IMR-90 (cell line): ENCODE measurements around the gene C6orf47. TPM values are rescaled to one million over a fixed set of nuclear protein-coding genes. Genes with fewer than 3 reads are reported as not detected.

Experiments
- ATAC-seq: fragments of 200-7000 bp; cut with Tn5 transposase; 2 replicates; pipeline ENCODE4 v1.9.1; 2020; ENCODE audit warnings: low read depth, mild to moderate bottlenecking, moderate library complexity
- BruUV-seq: library from RNA; stranded (reverse); fragments of 400-500 nt; replicated peaks from 2 replicates; lab custom pipeline; 2021; lab: Mats Ljungman, UMichigan
- CTCF ChIA-PET: fragments of 300-600 bp; formaldehyde crosslinking; extraction: SDS; loops from one replicate; lab custom pipeline; 2021; ENCODE audit warnings: antibody characterized with exemption; lab: Yijun Ruan, JAX
- POLR2A ChIA-PET: fragments of 300-600 bp; sonication (Branson Sonifier 250); formaldehyde crosslinking; loops from one replicate; lab custom pipeline; 2022; ENCODE audit warnings: antibody characterized with exemption; ENCODE audit not compliant: unreplicated experiment; lab: Charles Lee
- DNase-seq: peaks from one replicate; pipeline ENCODE4 v3.0.0; 2013
- H2AFZ ChIP-seq: replicated peaks from 2 replicates; pipeline ENCODE3; 2013; ENCODE audit warnings: low read length, mild to moderate bottlenecking; ENCODE audit not compliant: poor library complexity
- H2AK5ac ChIP-seq: 2 replicates; pipeline ENCODE4 v1.6.1; 2013; ENCODE audit warnings: low read depth, low read length, inconsistent platforms
- H2AK9ac ChIP-seq: replicated peaks from 2 replicates; pipeline ENCODE3; 2013; ENCODE audit warnings: mild to moderate bottlenecking, low read depth, low read length, moderate library complexity; ENCODE audit not compliant: poor library complexity
- H2BK120ac ChIP-seq: 2 replicates; pipeline ENCODE4 v1.6.1; 2013; ENCODE audit warnings: low read depth, low read length, inconsistent platforms
- H2BK15ac ChIP-seq: 3 replicates; pipeline ENCODE4 v1.6.1; 2013; ENCODE audit warnings: low read depth, low read length, inconsistent platforms
- H2BK20ac ChIP-seq: 2 replicates; pipeline ENCODE4 v1.6.1; 2013; ENCODE audit warnings: low read depth, mild to moderate bottlenecking, inconsistent platforms, low read length, moderate library complexity
- H2BK5ac ChIP-seq: 2 replicates; pipeline ENCODE4 v1.6.1; 2013; ENCODE audit warnings: mild to moderate bottlenecking, low read depth, low read length, inconsistent platforms; ENCODE audit not compliant: poor library complexity, severe bottlenecking
- H3K14ac ChIP-seq: replicated peaks from 2 replicates; pipeline ENCODE4 v1.6.1; 2013; ENCODE audit warnings: low read depth, low read length, inconsistent platforms
- H3K18ac ChIP-seq: 2 replicates; pipeline ENCODE4 v1.6.1; 2013; ENCODE audit warnings: low read depth, low read length, control low read depth
- H3K23ac ChIP-seq: 2 replicates; pipeline ENCODE4 v1.6.1; 2013; ENCODE audit warnings: low read depth, low read length, inconsistent platforms
- H3K27ac ChIP-seq: 2 replicates; pipeline ENCODE4 v1.5.1; 2013; ENCODE audit warnings: mild to moderate bottlenecking, control low read depth, low read length; ENCODE audit not compliant: insufficient read depth
- H3K27me3 ChIP-seq: 2 replicates; pipeline ENCODE4 v1.6.1; 2013; ENCODE audit warnings: low read length; ENCODE audit not compliant: control insufficient read depth, insufficient read depth
- H3K36me3 ChIP-seq: 2 replicates; pipeline ENCODE4 v1.6.1; 2013; ENCODE audit warnings: low read length, mixed read lengths; ENCODE audit not compliant: control insufficient read depth, insufficient read depth
- H3K4ac ChIP-seq: 2 replicates; pipeline ENCODE4 v1.6.1; 2013; ENCODE audit warnings: low read depth, low read length, inconsistent platforms
- H3K4me1 ChIP-seq: 2 replicates; pipeline ENCODE4 v1.6.1; 2013; ENCODE audit warnings: low read length, mixed read lengths; ENCODE audit not compliant: control insufficient read depth, insufficient read depth
- H3K4me2 ChIP-seq: 2 replicates; pipeline ENCODE4 v1.6.1; 2013; ENCODE audit warnings: low read depth, mild to moderate bottlenecking, control low read depth, low read length, moderate library complexity
- H3K4me3 ChIP-seq: 2 replicates; pipeline ENCODE4 v1.5.1; 2013; ENCODE audit warnings: low read depth, mild to moderate bottlenecking, control low read depth, low read length, moderate library complexity; ENCODE audit not compliant: insufficient read depth
- H3K56ac ChIP-seq: 2 replicates; pipeline ENCODE4 v1.6.1; 2013; ENCODE audit warnings: low read length, inconsistent platforms; ENCODE audit not compliant: insufficient read depth; ENCODE audit errors: extremely low read depth
- H3K79me1 ChIP-seq, 2 experiments: 2 replicates each; pipeline ENCODE4 v1.6.1; 2013; ENCODE audit warnings: low read length in 2 of 2, inconsistent platforms in 1 of 2, low read depth in 1 of 2
- H3K9ac ChIP-seq: 2 replicates; pipeline ENCODE4 v1.6.1; 2013; ENCODE audit warnings: low read depth, low read length, control low read depth
- H3K9me1 ChIP-seq: 2 replicates; pipeline ENCODE4 v1.6.1; 2013; ENCODE audit warnings: low read length, inconsistent platforms; ENCODE audit not compliant: insufficient read depth
- H3K9me3 ChIP-seq: 2 replicates; pipeline ENCODE4 v1.6.1; 2013; ENCODE audit warnings: low read length; ENCODE audit not compliant: control insufficient read depth, insufficient read depth
- H4K20me1 ChIP-seq: 2 replicates; pipeline ENCODE4 v1.6.1; 2013; ENCODE audit warnings: low read length, inconsistent platforms; ENCODE audit not compliant: insufficient read depth
- H4K5ac ChIP-seq: 2 replicates; pipeline ENCODE4 v1.6.1; 2013; ENCODE audit warnings: mild to moderate bottlenecking, low read depth, low read length, control low read depth
- H4K8ac ChIP-seq, 2 experiments: 2 replicates each; pipeline ENCODE4 v1.6.1; 2013; ENCODE audit warnings: low read depth in 2 of 2, low read length in 2 of 2, control low read depth in 1 of 2, inconsistent platforms in 1 of 2
- H4K91ac ChIP-seq: 2 replicates; pipeline ENCODE4 v1.6.1; 2013; ENCODE audit warnings: low read depth, low read length, inconsistent platforms; ENCODE audit not compliant: insufficient read depth
- BHLHE40 ChIP-seq: fragments of 150-350 bp; IDR thresholded peaks from 2 replicates; pipeline ENCODE4 v1.6.1; 2016; ENCODE audit warnings: mild to moderate bottlenecking, low read depth, low read length
- CEBPB ChIP-seq: IDR thresholded peaks from 2 replicates; pipeline ENCODE4 v1.6.1; 2012; ENCODE audit warnings: low read depth, low read length, improper control_type of control experiment
- MAZ ChIP-seq: IDR thresholded peaks from 2 replicates; pipeline ENCODE4 v1.6.1; 2012; ENCODE audit warnings: low read depth, mild to moderate bottlenecking, low read length, improper control_type of control experiment, moderate library complexity, borderline replicate concordance
- MXI1 ChIP-seq: IDR thresholded peaks from 2 replicates; pipeline ENCODE4 v1.6.1; 2012; ENCODE audit warnings: low read depth, mild to moderate bottlenecking, low read length, moderate library complexity, borderline replicate concordance
- whole genome bisulfite sequencing, 2 experiments: methylation state at CpG; one replicate each; pipeline versions ENCODE4 v1.1.5 to v1.1.7; 2013; ENCODE audit warnings: missing lambda C conversion rate in 2 of 2; ENCODE audit not compliant: insufficient read length in 1 of 2; ENCODE audit errors: extremely low coverage in 2 of 2; 5-methylcytosine and 5-hydroxymethylcytosine counted together
- dilution Hi-C: fragments of 300-500 bp; cut with HindIII; formaldehyde crosslinking; loops from one replicate; pipeline ENCODE4 v1.14.3; 2018; ENCODE audit warnings: low sequenced_read_pairs; ENCODE audit not compliant: unreplicated experiment
- in situ Hi-C: fragments of 300-500 bp; cut with MboI; formaldehyde crosslinking; loops from 3 replicates; pipeline ENCODE4 v1.14.3; 2019; ENCODE audit warnings: low sequenced_read_pairs, inconsistent platforms, mixed read lengths
- intact Hi-C: fragments of 100-400 bp; cut with micrococcal nuclease; formaldehyde crosslinking; loops from 2 replicates; pipeline ENCODE4 v1.10.0; 2022
- polyA plus RNA-seq, 3 experiments: library from polyadenylated mRNA; depleted of rRNA; stranded (reverse); fragments of >200 nt; gene quantifications; 2 replicates each; pipeline ENCODE4 v1.2.3, GENCODE V29; 2012; ENCODE audit warnings: low replicate concordance in 1 of 3
- total RNA-seq: library from RNA; depleted of rRNA; stranded (reverse); fragments of >200 nt; gene quantifications from 2 replicates; pipeline ENCODE4 v1.2.3, GENCODE V29; 2012
- TF ChIP-seq, protein P1 (sequence below): fragments of 150-350 bp; IDR thresholded peaks from 2 replicates; pipeline ENCODE4 v1.6.1; 2016; ENCODE audit warnings: low read depth, mild to moderate bottlenecking, low read length, moderate library complexity, borderline replicate concordance

Gene C6orf47
- total and polyA plus RNA-seq, 2 of the 4 experiments (the other 2 are of a cell fraction) = 8.9 to 14.2 TPM

DNA sequence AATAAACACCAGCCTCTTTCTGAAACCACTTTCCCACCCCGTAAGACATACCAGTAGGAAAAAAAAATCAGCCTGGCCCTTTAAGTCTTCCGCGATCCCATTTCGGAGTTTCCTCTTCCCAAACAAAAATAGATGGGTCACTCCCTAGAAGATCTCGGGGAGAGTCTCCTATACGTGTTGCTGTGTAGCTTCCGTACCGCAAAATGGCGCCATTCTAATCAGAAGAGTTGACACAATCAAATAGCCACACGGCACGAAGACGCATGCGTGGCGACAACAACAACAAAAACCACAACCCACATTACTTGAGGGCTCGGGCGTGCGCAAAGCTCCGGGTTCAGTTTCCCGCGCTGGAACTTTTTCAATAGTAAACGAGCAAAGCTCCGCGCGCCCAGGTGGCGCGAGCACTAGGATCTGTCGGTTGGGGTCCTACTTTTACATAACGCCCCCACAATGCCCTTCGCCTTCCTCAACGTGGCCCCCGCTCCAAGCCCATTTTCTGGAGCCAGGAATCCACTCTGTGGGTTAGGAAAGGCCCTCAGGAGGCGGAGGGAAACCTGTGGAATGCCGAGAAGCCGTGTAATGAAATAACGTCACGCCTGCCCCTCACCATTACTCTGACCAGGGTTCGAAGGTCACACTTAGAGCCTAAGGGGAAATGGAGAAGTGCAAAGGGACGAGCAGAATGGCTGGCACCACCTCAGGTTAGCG, 4.4 kb upstream of the C6orf47 start, which contains the start of gene GPANK1:
GPANK1 (minus strand) TSS at position 208 of the 711 bp plus-strand sequence. CDS start 519 bp downstream, outside the sequence.
- Histone ChIP-seq H3K18ac (peak within 1 kb of the TSS; percentile 30), H2BK120ac (peak within 1 kb of the TSS; percentile 75), H4K20me1 (no peaks in the 10 kb centered on the region; the same call in none of the 2 replicates), H3K27ac (peak within 1 kb of the TSS; percentile 87), H3K4me1 (peaks cover 14% of the 10 kb centered on the region), H2AFZ (peak within 1 kb of the TSS; percentile 90), H3K56ac (peak within 1 kb of the TSS; percentile 86), H2BK15ac (peak within 1 kb of the TSS; percentile 63; the same call in 2 of the 3 replicates), H3K9ac (peak within 1 kb of the TSS; percentile 78), H4K91ac (peak within 1 kb of the TSS; percentile 90), H3K23ac (peak within 1 kb of the TSS; percentile 93), H3K36me3 (peaks cover 33% of the 10 kb centered on the region), H3K4ac (peak within 1 kb of the TSS; percentile 80), H2BK20ac (peak within 1 kb of the TSS; percentile 65), H3K27me3 (no peaks in the 10 kb centered on the region), H3K9me1 (0 out of 2 replicates have a peak, but pooled peaks cover 3% of the 10 kb centered on the region), H3K4me3 (peak within 1 kb of the TSS; percentile 74), H3K9me3 (no peaks in the 10 kb centered on the region), H3K14ac (peak within 1 kb of the TSS; percentile 93), H3K4me2 (peak within 1 kb of the TSS; percentile 87), H2BK5ac (peak within 1 kb of the TSS; percentile 82), H4K8ac (peak within 1 kb of the TSS; percentile 61 to 98), H2AK5ac (peak within 1 kb of the TSS; percentile 96), H4K5ac (peak within 1 kb of the TSS; percentile 48), H3K79me1 (peaks cover 16 to 84% of the 10 kb centered on the region in 2 experiments), H2AK9ac (peak within 1 kb of the TSS; percentile 99)
- TF ChIP-seq BHLHE40 = peak; percentile 48; the same call in 1 of the 2 replicates
- peak; percentile 57 for TF ChIP-seq CEBPB
- TF ChIP-seq, protein P1, sequence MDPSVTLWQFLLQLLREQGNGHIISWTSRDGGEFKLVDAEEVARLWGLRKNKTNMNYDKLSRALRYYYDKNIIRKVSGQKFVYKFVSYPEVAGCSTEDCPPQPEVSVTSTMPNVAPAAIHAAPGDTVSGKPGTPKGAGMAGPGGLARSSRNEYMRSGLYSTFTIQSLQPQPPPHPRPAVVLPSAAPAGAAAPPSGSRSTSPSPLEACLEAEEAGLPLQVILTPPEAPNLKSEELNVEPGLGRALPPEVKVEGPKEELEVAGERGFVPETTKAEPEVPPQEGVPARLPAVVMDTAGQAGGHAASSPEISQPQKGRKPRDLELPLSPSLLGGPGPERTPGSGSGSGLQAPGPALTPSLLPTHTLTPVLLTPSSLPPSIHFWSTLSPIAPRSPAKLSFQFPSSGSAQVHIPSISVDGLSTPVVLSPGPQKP = no peak
- TF ChIP-seq MXI1 = peak; percentile 74; the same call in 1 of the 2 replicates
- TF ChIP-seq MAZ = peak; percentile 11; the same call in 1 of the 2 replicates
- DNase-seq = peak; percentile 94
- POLR2A ChIA-PET = no interaction called here
- ATAC-seq = peak; percentile 32
- in situ Hi-C loops (no loop called here), dilution Hi-C loops (no loop called here), intact Hi-C loops (loop anchor here (2.0 to 5.0 kb wide), 2 partner anchors 118 to 167 kb away; partner anchors contain the start of genes ATP6V1G2 and NFKBIL1)
- CTCF ChIA-PET = interaction anchor here (1.3 kb wide), 1 partner anchor 13 kb away, joined by 5 read pairs; the partner anchor contains the start of gene BAG6
- BruUV-seq = no TSS peak
- WGBS, 2 experiments = 0% methylated on average over 5 of the region's 39 CpGs; no CpG with 5 or more reads in 1 of the 2 experiments
